NT2/D1 (cell line): ENCODE results near the gene PRMT7.

Experiments
- YY1 ChIP-seq: IDR thresholded peaks from 2 replicates; pipeline ENCODE4 v1.6.1; 2011; ENCODE audit not compliant: insufficient read length, insufficient read depth
- ZNF274 ChIP-seq: IDR thresholded peaks from 2 replicates; pipeline ENCODE4 v1.6.1; 2011; ENCODE audit warnings: mild to moderate bottlenecking, low read depth, low read length

GRCh38 chr16:68296291-68296690 lies 14.5 kb upstream of the PRMT7 start:
- TF ChIP-seq YY1 (no peak), ZNF274 (no peak)
